Activated T-helper 1 cell treated with anti-CD3 and anti-CD28 coated beads, Interleukin-12 subunit alpha, Interleukin-12 subunit beta, Interleukin-2, Interleukin-4 antibody, amounts not matched to agents 30 ng/mL and 10 ng/mL and 1 ng/mL, durations not matched to agents 14 hours and 24 hours and 36 hours (primary cell): ENCODE results near the gene WDR13. TPM values are rescaled to one million over a fixed set of nuclear protein-coding genes. Genes with fewer than 3 reads are reported as not detected.

Experiments
- DNase-seq: peaks from one replicate; pipeline ENCODE4 v3.0.0; 2021; ENCODE audit warnings: low spot score
- H3K27ac Mint-ChIP-seq: one replicate; pipeline ENCODE4 v1.8.0; 2021; ENCODE audit warnings: mild to moderate bottlenecking, mixed read lengths
- H3K27me3 Mint-ChIP-seq: one replicate; pipeline ENCODE4 v1.8.0; 2022; ENCODE audit warnings: mild to moderate bottlenecking, moderate library complexity, mixed read lengths; ENCODE audit not compliant: insufficient read depth
- H3K36me3 Mint-ChIP-seq: one replicate; pipeline ENCODE4 v1.8.0; 2021; ENCODE audit warnings: low read depth, mixed read lengths
- H3K4me1 Mint-ChIP-seq: one replicate; pipeline ENCODE4 v1.8.0; 2021; ENCODE audit warnings: low read depth, mixed read lengths
- H3K4me3 Mint-ChIP-seq: one replicate; pipeline ENCODE4 v1.8.0; 2021; ENCODE audit warnings: mild to moderate bottlenecking, moderate library complexity, mixed read lengths
- H3K9me3 Mint-ChIP-seq: one replicate; pipeline ENCODE4 v1.8.0; 2021; ENCODE audit warnings: mixed read lengths
- intact Hi-C: fragments of 100-400 bp; cut with micrococcal nuclease; formaldehyde crosslinking; loops from one replicate; pipeline ENCODE4 v1.15.1; 2024
- total RNA-seq: library from RNA; stranded (reverse); gene quantifications from 2 replicates; pipeline ENCODE4 v1.2.3, GENCODE V29; 2022

WDR13 gene
- total RNA-seq, 1 donor from 2014 or later: 36.3 TPM

DNA sequence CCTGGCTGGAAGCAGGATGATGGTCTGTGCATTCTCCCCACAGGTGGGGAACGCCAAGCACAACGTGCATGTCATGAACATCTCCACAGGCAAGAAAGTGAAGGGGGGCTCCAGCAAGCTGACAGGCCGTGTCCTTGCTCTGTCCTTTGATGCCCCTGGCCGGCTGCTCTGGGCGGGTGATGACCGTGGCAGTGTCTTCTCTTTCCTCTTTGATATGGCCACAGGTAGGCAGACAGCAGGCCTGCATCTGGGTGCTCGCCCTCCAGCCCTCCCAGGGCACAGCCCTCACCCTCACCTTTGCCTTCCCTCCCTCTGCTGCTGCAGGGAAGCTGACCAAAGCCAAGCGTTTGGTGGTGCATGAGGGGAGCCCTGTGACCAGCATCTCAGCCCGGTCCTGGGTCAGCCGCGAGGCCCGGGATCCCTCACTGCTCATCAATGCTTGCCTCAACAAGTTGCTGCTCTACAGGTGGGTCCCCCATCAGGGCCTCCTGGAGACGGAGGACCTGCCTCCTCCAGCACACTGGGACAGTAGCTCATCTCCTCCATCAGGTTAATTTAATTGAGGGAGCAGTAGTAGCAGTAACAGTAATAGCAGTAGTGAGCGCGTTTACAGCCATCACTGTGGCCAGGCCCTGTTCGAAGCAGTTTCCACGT lies 4.6 kb downstream of the WDR13 start:
- no peak overlapping the region for H3K27ac Mint-ChIP-seq
- peaks cover 12% of the 10 kb centered on the region for H3K4me1 Mint-ChIP-seq
- DNase-seq: no peak
- no peaks in the 10 kb centered on the region for H3K27me3 Mint-ChIP-seq
- H3K36me3 Mint-ChIP-seq: peaks cover 4% of the 10 kb centered on the region
- intact Hi-C loops: no loop called here
- no peaks in the 10 kb centered on the region for H3K9me3 Mint-ChIP-seq
- no peak overlapping the region for H3K4me3 Mint-ChIP-seq

DNA sequence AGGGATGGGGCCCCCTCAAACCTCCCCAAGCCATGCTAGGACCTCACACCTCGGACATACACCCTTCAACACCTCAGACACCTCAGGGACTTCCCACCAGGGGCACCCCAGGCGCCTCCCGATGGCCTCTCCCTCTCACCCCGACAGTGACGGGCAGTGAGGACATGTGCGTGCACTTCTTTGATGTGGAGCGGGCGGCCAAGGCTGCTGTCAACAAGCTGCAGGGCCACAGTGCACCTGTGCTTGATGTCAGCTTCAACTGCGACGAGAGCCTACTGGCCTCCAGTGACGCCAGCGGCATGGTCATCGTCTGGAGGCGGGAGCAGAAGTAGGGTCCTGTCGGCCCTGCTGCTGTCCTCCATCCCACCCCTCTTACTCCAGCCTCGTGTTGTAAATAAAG lies 7.4 kb downstream of the WDR13 start:
- DNase-seq: no peak
- Mint-ChIP-seq H3K27ac (no peak overlapping the region), H3K4me1 (no peaks in the 10 kb centered on the region), H3K27me3 (no peaks in the 10 kb centered on the region), H3K36me3 (peaks cover 4% of the 10 kb centered on the region), H3K4me3 (no peak overlapping the region), H3K9me3 (no peaks in the 10 kb centered on the region)
- intact Hi-C loops: no loop called here

DNA sequence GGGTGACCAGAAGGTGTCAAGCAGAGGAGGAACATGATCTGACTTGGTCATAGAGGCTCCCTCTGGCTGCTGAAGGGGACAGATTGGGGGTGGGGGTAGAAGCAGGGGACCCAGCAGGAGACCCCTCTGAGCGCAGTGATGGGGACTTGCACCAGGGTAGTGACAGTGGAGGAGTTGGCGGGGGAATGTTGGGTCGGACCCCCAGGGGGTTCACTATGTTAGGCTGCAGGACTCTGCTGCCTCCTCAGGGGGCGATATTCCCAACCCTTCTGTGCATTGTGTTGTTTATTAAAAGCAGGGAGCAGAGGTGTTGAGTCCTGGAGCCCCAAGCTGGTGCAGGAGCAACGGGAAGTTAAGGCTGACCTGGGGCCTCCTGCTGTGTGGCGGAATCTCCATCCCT lies 8.8 kb downstream of the WDR13 start:
- DNase-seq: no peak
- Mint-ChIP-seq H3K4me3 (no peak overlapping the region), H3K9me3 (no peaks in the 10 kb centered on the region), H3K27ac (no peak overlapping the region), H3K4me1 (no peaks in the 10 kb centered on the region), H3K36me3 (peaks cover 3% of the 10 kb centered on the region), H3K27me3 (no peaks in the 10 kb centered on the region)
- intact Hi-C loops: no loop called here

DNA sequence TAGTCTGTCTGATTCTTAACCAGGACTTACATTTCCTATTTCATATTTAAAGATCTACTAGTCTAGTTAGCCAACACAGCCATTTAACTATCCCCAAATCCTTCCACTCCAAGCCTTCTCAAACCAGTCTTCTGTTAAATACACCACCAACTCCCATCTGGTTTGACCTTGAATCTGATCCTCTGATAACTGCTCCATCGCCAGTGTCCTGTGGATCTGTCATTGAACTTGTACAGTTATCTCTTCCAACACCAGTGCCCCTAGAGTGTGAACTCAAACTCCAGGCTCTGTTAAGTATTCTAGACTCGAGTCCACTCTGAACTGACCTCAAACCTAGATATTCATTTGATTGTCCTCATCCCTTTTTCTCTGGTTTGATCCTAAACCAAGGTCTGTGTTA lies 14.4 kb downstream of the WDR13 start:
- Mint-ChIP-seq H3K36me3 (no peaks in the 10 kb centered on the region), H3K27me3 (no peaks in the 10 kb centered on the region), H3K4me3 (no peak overlapping the region), H3K27ac (no peak overlapping the region), H3K4me1 (no peaks in the 10 kb centered on the region), H3K9me3 (no peaks in the 10 kb centered on the region)
- no peak for DNase-seq
- intact Hi-C loops: no loop called here

DNA sequence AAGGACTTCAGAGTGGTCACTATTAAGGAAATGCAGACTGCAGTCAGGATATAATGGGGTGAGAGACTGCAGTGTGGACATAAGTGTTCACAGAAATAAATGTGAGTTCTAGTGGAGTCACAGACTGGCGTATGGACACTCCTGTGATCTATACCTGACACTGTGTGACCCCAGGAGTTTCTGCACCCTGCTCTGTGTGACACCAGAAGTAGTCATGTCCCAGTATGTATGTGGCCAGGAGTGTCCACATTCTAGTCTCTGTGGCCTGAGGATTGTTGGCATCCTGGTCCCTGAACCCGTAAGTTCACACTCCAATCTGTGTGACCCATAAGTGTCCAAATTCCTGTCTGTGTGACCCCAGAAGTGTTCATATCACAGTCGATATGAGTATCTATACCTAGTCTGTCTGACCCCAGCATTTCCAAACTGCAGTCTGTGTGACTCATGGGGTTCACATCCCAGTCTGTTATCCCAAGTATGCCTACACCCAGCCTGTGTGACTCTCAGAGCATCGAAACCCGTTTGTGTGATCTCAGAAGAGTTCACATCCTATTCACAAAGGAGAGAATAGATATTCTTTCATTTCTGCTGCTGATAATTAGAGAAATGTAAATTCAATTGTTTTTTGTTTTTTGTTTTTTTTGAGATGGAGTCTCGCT lies 16.3 kb downstream of the WDR13 start:
- Mint-ChIP-seq H3K27me3 (no peaks in the 10 kb centered on the region), H3K4me3 (no peak overlapping the region), H3K36me3 (no peaks in the 10 kb centered on the region), H3K27ac (no peak overlapping the region), H3K4me1 (no peaks in the 10 kb centered on the region), H3K9me3 (no peaks in the 10 kb centered on the region)
- no peak for DNase-seq
- intact Hi-C loops: no loop called here

DNA sequence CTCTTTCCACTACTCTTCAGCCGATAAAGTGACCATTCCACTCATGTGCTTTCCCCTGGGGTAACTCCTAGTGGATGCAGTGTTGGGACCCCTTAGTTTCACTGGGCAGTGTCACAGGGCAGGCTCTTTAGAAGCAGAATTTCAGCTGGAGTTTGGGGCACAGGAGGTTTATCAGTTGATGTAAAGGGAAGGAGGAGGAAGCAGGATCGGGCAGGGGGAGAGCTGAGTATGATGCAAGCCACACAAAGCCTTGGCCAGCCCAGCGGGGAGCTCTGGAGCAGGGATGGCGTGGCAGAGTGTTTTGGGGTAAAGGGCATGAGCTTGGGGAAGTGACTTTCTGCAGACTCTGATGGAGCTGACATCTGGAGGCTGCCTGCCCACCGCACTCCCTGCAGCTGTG lies 19.3 kb downstream of the WDR13 start:
- no peak for DNase-seq
- H3K4me1 Mint-ChIP-seq: no peaks in the 10 kb centered on the region
- H3K36me3 Mint-ChIP-seq: no peaks in the 10 kb centered on the region
- H3K27me3 Mint-ChIP-seq: no peaks in the 10 kb centered on the region
- intact Hi-C loops: no loop called here
- no peaks in the 10 kb centered on the region for H3K9me3 Mint-ChIP-seq
- H3K27ac Mint-ChIP-seq: no peak overlapping the region
- H3K4me3 Mint-ChIP-seq: no peak overlapping the region

DNA sequence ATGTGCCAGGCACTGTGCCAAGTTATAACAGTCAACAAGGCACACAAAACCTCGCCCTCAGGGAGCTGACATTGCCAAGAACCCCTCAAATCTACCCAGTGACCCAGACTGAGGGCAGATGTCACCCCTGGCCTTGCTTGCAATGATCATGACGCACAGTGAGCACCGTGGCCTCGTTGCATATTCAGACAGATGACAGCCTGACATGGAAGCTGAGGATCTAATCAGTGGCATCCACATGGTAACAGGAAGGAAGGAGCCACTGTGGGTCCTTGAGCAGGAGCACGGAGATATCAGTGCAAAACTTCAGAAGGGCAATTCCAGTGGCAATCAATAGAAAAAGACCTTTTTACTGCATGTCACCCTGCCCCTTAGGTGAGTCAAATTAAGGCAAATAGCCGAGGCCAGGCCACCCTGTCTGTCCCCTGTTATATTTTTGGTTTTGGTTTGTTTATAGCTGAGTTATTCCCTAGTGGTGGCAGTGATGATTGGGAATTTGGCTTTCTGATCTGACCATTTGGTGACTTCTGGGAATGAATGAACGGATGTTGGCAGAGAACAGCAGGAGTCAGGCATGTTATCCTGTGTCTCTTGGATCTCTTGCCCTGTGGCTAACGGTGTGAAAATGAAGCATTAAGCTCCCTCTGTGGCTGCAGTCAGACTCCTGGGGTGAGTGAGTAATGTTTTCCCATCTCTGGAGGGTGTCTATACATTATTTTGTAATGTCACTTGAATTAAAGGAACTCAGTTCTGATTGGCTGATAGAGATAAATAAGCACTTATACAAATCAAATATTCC lies 20.4 kb downstream of the WDR13 start:
- H3K9me3 Mint-ChIP-seq: no peaks in the 10 kb centered on the region
- H3K4me1 Mint-ChIP-seq: no peaks in the 10 kb centered on the region
- no peak overlapping the region for H3K27ac Mint-ChIP-seq
- H3K36me3 Mint-ChIP-seq: no peaks in the 10 kb centered on the region
- intact Hi-C loops: no loop called here
- DNase-seq: no peak
- H3K27me3 Mint-ChIP-seq: no peaks in the 10 kb centered on the region
- H3K4me3 Mint-ChIP-seq: no peak overlapping the region

DNA sequence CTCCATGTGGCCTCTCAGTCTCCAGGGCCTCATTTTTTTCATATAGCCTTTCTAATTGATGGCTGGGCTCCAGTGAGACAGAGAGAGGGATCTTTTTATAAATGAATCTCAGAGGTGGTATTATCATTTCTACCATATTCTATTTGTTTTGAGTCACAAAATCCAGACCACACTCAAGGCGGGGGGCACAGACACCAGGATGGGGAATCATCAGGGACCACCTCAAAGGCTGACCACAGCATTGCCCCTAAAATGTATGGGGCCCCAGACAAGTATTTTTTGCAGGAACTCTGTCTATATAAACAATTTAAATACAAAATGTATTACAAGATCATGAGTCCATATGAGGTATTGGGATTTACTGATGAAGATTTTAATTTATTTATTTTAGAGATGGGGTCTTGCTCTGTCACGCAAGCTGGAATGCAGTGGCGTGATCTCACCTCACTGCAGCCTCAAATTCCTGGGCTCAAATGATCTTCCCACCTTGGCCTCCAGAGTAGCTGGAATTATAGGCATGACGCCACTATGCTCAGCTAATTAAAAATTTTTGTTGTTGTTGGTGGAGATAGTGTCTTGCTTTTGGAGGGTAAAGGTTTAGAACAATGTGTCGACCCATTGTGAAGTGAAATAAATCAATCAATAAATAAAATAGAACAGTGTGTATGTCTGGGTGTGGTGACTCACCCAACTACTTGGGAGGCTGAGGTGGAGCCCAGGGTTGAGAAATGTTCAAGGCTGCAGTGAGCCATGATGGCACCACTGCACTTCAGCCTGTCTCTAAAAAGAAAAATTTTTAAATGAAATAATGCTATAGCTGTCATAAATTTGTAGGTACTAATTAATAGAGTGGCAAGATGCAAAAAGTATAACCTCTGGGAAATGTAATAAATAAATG lies 29.4 kb downstream of the WDR13 start:
- Mint-ChIP-seq H3K4me3 (no peak overlapping the region), H3K9me3 (no peaks in the 10 kb centered on the region), H3K27me3 (no peaks in the 10 kb centered on the region), H3K36me3 (no peaks in the 10 kb centered on the region), H3K27ac (no peak overlapping the region), H3K4me1 (no peaks in the 10 kb centered on the region)
- intact Hi-C loops: no loop called here
- DNase-seq: no peak

DNA sequence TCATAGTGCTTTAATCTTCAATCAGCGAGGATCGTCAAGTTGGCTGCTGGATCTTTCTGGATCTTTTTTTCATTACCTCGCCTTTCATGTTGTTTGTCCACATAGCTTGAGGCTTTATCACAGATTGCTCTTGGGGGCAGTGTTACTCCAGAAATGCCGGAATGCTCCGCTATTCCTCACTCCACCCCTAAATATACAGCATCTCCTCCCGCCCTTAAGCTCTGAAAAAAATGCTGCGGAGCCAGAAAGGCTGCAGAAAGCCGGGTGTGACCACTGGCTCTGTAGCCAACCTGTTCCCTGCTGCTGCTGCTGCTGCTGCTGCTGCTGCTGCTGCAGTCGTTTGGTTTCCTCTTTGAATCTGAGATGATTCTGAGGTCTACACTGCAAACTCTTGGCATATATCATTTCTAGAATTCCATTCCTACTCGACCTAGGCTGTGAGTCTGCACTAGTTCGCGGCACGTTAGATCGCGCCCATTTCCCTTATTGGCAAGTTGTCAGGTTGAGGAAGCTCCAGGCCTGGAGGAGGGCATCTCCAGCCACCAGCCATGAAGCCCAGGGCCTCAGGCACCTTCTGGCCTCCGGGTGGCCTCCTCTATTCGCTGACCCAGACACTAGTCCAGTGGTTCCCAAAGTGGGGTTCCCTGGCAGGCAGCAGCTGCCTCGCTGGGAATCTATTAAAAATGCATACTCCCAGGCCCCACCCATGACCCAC lies 34.2 kb downstream of the WDR13 start:
- H3K9me3 Mint-ChIP-seq: no peaks in the 10 kb centered on the region
- no peak overlapping the region for H3K27ac Mint-ChIP-seq
- intact Hi-C loops: no loop called here
- peak overlapping the region; percentile 19 for H3K4me3 Mint-ChIP-seq
- H3K36me3 Mint-ChIP-seq: no peaks in the 10 kb centered on the region
- H3K27me3 Mint-ChIP-seq: no peaks in the 10 kb centered on the region
- H3K4me1 Mint-ChIP-seq: peaks cover 3% of the 10 kb centered on the region
- peak; percentile 69 for DNase-seq

DNA sequence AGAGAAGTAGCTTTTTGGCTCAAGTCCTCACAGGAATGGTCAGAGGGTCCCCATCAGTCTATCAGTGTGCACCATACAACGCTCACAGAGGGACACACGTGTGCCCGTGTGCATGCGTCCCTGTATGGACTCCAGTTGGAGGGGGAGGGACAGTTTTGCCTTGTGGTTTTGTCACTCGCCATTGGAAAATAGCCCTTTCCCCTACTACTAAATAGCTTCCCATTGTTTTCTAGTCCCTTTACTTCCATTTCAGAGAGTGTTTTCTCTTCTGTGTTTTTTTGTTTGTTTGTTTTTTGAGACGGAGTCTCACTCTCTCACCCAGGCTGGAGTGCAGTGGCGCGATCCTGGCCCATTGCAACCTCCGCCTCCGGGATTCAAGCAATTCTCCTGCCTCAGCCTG lies 34.9 kb downstream of the WDR13 start:
- Mint-ChIP-seq H3K4me1 (peaks cover 6% of the 10 kb centered on the region), H3K4me3 (no peak overlapping the region), H3K27ac (no peak overlapping the region), H3K9me3 (no peaks in the 10 kb centered on the region), H3K36me3 (no peaks in the 10 kb centered on the region), H3K27me3 (no peaks in the 10 kb centered on the region)
- no peak for DNase-seq
- intact Hi-C loops: no loop called here

DNA sequence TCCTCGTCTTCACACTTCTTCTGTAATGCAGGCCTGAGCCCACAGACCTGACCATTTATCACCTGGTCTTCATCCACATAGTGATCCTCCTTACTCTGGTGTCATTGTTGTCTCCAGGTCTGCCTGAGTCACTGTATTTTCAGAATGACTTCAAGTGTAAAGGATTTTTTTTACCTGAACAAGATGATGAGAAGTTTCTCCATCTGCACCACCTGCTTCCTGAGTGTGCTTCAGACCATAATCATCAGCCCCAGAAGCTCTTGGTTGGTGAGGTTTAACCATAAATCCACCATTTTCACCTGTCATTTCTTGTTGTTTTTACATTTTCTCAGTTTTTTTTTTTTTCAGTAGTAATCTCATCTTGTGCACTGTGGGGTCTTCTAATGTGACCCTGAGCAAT lies 39.0 kb downstream of the WDR13 start:
- no peak overlapping the region for H3K4me3 Mint-ChIP-seq
- peaks cover 6% of the 10 kb centered on the region for H3K4me1 Mint-ChIP-seq
- no peak for DNase-seq
- H3K27me3 Mint-ChIP-seq: no peaks in the 10 kb centered on the region
- H3K36me3 Mint-ChIP-seq: no peaks in the 10 kb centered on the region
- intact Hi-C loops: no loop called here
- no peak overlapping the region for H3K27ac Mint-ChIP-seq
- H3K9me3 Mint-ChIP-seq: no peaks in the 10 kb centered on the region

DNA sequence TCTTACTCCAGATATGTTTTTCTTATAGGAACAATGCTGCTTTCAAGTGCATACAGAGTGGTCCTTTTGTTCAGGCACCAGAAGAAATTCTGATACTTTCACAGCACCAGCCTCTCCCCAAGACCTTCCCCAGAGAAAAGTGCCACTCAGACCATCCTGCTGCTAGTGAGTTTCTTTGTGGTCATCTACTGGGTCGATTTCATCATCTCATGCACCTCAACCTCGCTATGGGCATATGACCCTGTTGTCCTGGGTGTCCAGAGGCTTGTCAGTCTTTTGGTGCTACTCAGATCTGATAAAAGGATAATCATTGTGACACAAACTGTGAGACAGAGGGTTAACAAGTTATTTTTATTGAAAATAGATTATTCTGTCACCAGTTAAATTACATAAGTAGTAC lies 39.5 kb downstream of the WDR13 start:
- Mint-ChIP-seq H3K27ac (no peak overlapping the region), H3K4me3 (no peak overlapping the region), H3K4me1 (peaks cover 6% of the 10 kb centered on the region), H3K36me3 (no peaks in the 10 kb centered on the region), H3K27me3 (no peaks in the 10 kb centered on the region), H3K9me3 (no peaks in the 10 kb centered on the region)
- DNase-seq: no peak
- intact Hi-C loops: no loop called here
